ENCODE results near the gene VWA8. TPM values are rescaled to one million over a fixed set of nuclear protein-coding genes. Genes with fewer than 3 reads are reported as not detected.

VWA8 gene
- polyA plus RNA-seq, 1 experiment = 12.4 TPM

- Histone ChIP-seq H3K9me3 (ENCODE audit: control insufficient read depth, insufficient read depth, low read length) (no peaks in the 10 kb centered on the region), H3K4me3 (ENCODE audit: low read depth, low read length) (no peak overlapping the region), H3K27ac (ENCODE audit: low read depth, low read length) (no peak overlapping the region), H3K27me3 (ENCODE audit: control insufficient read depth, insufficient read depth, low read length) (no peaks in the 10 kb centered on the region)
- CTCF ChIA-PET = interaction anchor here (0.7 kb wide), 1 partner anchor 34 kb away, joined by 5 read pairs; no protein-coding TSS in a partner anchor
- no peak for DNase-seq (ENCODE audit: low read depth, low spot score)
- TF ChIP-seq CTCF (IDR thresholded peaks at IDR 0.05; ENCODE audit: low read depth, low read length) = no peak
- POLR2A ChIA-PET = interaction anchor here (0.7 kb wide), 1 partner anchor 18 kb away, joined by 6 read pairs; no protein-coding TSS in a partner anchor
Measured at GRCh38 chr13:41859565-41859964, 101.3 kb downstream of the VWA8 start.

DNA sequence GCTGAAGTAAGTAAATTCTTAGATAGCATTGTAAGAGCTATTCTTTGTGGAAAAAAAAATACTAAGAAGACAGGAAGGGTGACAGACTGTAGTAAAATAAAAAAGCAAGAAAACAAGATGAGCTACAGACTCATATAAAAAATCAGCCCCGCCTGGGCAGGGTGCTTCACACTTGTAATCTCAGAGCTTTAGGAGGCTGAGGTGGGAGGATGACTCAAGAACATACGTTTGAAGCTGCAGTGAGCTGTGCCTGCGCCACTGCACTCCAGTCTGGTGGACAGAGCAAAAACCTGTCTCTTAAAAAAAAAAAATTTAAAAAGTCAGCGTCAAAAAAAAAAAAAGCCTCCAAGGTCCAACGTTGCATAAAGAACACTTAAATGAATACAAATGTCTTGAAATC lies 102.1 kb downstream of the VWA8 start:
- no peak for TF ChIP-seq CTCF (IDR thresholded peaks at IDR 0.05; ENCODE audit: low read depth, low read length)
- Histone ChIP-seq H3K27me3 (ENCODE audit: control insufficient read depth, insufficient read depth, low read length) (no peaks in the 10 kb centered on the region), H3K9me3 (ENCODE audit: control insufficient read depth, insufficient read depth, low read length) (no peaks in the 10 kb centered on the region), H3K27ac (ENCODE audit: low read depth, low read length) (no peak overlapping the region), H3K4me3 (ENCODE audit: low read depth, low read length) (no peak overlapping the region)
- DNase-seq (ENCODE audit: low read depth, low spot score) = no peak
- ChIA-PET CTCF (interaction anchor here (0.7 kb wide), 1 partner anchor 34 kb away, joined by 5 read pairs; no protein-coding TSS in a partner anchor), POLR2A (interaction anchor here (0.7 kb wide), 1 partner anchor 19 kb away, joined by 6 read pairs; no protein-coding TSS in a partner anchor)

- Histone ChIP-seq H3K4me3 (ENCODE audit: low read depth, low read length) (no peak overlapping the region), H3K27me3 (ENCODE audit: control insufficient read depth, insufficient read depth, low read length) (no peaks in the 10 kb centered on the region), H3K9me3 (ENCODE audit: control insufficient read depth, insufficient read depth, low read length) (no peaks in the 10 kb centered on the region), H3K27ac (ENCODE audit: low read depth, low read length) (no peak overlapping the region)
- ChIA-PET POLR2A (no interaction called here), CTCF (interaction anchor here (0.7 kb wide), 1 partner anchor 187 kb away, joined by 3 read pairs; no protein-coding TSS in a partner anchor)
- no peak for TF ChIP-seq CTCF (IDR thresholded peaks at IDR 0.05; ENCODE audit: low read depth, low read length)
- no peak for DNase-seq (ENCODE audit: low read depth, low spot score)
Measured at GRCh38 chr13:41854758-41855157, 106.2 kb downstream of the VWA8 start.

DNA sequence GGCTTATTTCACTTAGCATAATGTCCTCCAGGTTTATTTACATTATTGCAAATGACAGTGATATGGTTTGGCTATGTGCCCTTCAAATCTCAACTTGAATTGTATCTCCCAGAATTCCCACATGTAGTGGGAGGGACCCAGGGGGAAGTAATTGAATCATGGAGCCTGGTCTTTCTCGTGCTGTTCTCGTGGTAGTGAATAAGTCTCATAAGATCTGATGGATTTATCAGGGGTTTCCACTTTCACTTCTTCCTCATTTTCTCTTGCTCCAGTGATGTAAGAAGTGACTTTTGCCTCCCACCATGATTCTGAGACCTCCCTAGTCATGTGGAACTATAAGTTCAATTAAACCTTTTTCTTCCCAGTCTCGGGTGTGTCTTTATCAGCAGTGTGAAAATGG lies 109.6 kb downstream of the VWA8 start:
- no peak for DNase-seq (ENCODE audit: low read depth, low spot score)
- CTCF ChIA-PET = no interaction called here
- POLR2A ChIA-PET = no interaction called here
- Histone ChIP-seq H3K9me3 (ENCODE audit: control insufficient read depth, insufficient read depth, low read length) (no peaks in the 10 kb centered on the region), H3K27me3 (ENCODE audit: control insufficient read depth, insufficient read depth, low read length) (no peaks in the 10 kb centered on the region), H3K27ac (ENCODE audit: low read depth, low read length) (no peak overlapping the region), H3K4me3 (ENCODE audit: low read depth, low read length) (no peak overlapping the region)
- no peak for TF ChIP-seq CTCF (IDR thresholded peaks at IDR 0.05; ENCODE audit: low read depth, low read length)

GRCh38 chr13:41848435-41849255 lies 112.3 kb downstream of the VWA8 start:
- no peaks in the 10 kb centered on the region for H3K9me3 ChIP-seq (ENCODE audit: control insufficient read depth, insufficient read depth, low read length)
- no peaks in the 10 kb centered on the region for H3K27me3 ChIP-seq (ENCODE audit: control insufficient read depth, insufficient read depth, low read length)
- ChIA-PET CTCF (no interaction called here), POLR2A (no interaction called here)
- H3K27ac ChIP-seq (ENCODE audit: low read depth, low read length) = no peak overlapping the region
- H3K4me3 ChIP-seq (ENCODE audit: low read depth, low read length) = no peak overlapping the region
- DNase-seq (ENCODE audit: low read depth, low spot score) = no peak
- no peak for TF ChIP-seq CTCF (IDR thresholded peaks at IDR 0.05; ENCODE audit: low read depth, low read length)
